DND-41 (cell line): Measurements from ENCODE around the gene RHOF.

ENCODE experiments used
- ATAC-seq: fragments of 200-7000 bp; cut with Tn5 transposase; 3 replicates; pipeline ENCODE4 v1.9.1; 2021; ENCODE audit warnings: low read depth; ENCODE audit not compliant: insufficient read depth
- DNase-seq: peaks from one replicate; pipeline ENCODE4 v3.0.0-alpha.2; 2020
- H2AFZ ChIP-seq: 2 replicates; pipeline ENCODE4 v1.6.0; 2012; ENCODE audit warnings: low read depth, low read length
- H3K27ac ChIP-seq: 2 replicates; pipeline ENCODE4 v1.5.1; 2012; ENCODE audit warnings: low read length, inconsistent platforms
- H3K27me3 ChIP-seq: fragments of 200-600 bp; sonication (generic); 2 replicates; pipeline ENCODE4 v1.6.0; 2012; ENCODE audit warnings: low read length, mild to moderate bottlenecking, inconsistent platforms; ENCODE audit not compliant: insufficient read depth, poor library complexity
- H3K36me3 ChIP-seq: 2 replicates; pipeline ENCODE4 v1.5.1; 2012; ENCODE audit warnings: low read length, inconsistent platforms; ENCODE audit not compliant: insufficient read depth
- H3K4me1 ChIP-seq: 2 replicates; pipeline ENCODE4 v1.5.1; 2012; ENCODE audit warnings: mild to moderate bottlenecking, low read length; ENCODE audit not compliant: insufficient read depth
- H3K4me2 ChIP-seq: 2 replicates; pipeline ENCODE4 v1.6.0; 2012; ENCODE audit warnings: mild to moderate bottlenecking, moderate library complexity, low read length, inconsistent platforms; ENCODE audit not compliant: insufficient read depth
- H3K4me3 ChIP-seq, 2 experiments: fragments of 200-600 bp in 1 of 2; shearing (Covaris generic) in 1 of 2; 2 replicates each; pipeline ENCODE4 v1.5.1; 2012 to 2016; ENCODE audit warnings: inconsistent platforms in 2 of 2, low read length in 2 of 2, mild to moderate bottlenecking in 2 of 2, low read depth in 1 of 2, moderate library complexity in 1 of 2
- H3K79me2 ChIP-seq: 2 replicates; pipeline ENCODE4 v1.6.0; 2012; ENCODE audit warnings: low read length, inconsistent platforms; ENCODE audit not compliant: insufficient read depth
- H3K9ac ChIP-seq: 2 replicates; pipeline ENCODE4 v1.6.0; 2012; ENCODE audit warnings: low read depth, mild to moderate bottlenecking, inconsistent platforms, low read length, moderate library complexity
- H3K9me3 ChIP-seq: 2 replicates; pipeline ENCODE4 v1.5.1; 2012; ENCODE audit warnings: low read length, moderate library complexity, mild to moderate bottlenecking, inconsistent platforms; ENCODE audit not compliant: insufficient read depth, severe bottlenecking
- H4K20me1 ChIP-seq: 2 replicates; pipeline ENCODE4 v1.6.0; 2012; ENCODE audit warnings: low read length; ENCODE audit not compliant: insufficient read depth
- EZH2 ChIP-seq: IDR thresholded peaks from 3 replicates; pipeline ENCODE4 v1.6.1; 2012; ENCODE audit warnings: borderline replicate concordance, low read depth, mild to moderate bottlenecking, moderate library complexity, low read length, inconsistent platforms; ENCODE audit not compliant: severe bottlenecking
- TF ChIP-seq, protein P1 (sequence below): IDR thresholded peaks from 2 replicates; pipeline ENCODE4 v1.5.1; 2012; ENCODE audit warnings: borderline replicate concordance, low read length, moderate library complexity, mild to moderate bottlenecking; ENCODE audit not compliant: poor library complexity, severe bottlenecking; ENCODE audit errors: extremely low read depth

RHOF gene

GRCh38 chr12:121741743-121742142 lies 51.7 kb downstream of the RHOF start:
- Histone ChIP-seq H3K4me2 (no peak overlapping the region), H3K9ac (no peak overlapping the region), H3K36me3 (no peaks in the 10 kb centered on the region; the same call in 1 of the 2 replicates), H4K20me1 (no peaks in the 10 kb centered on the region), H2AFZ (no peak overlapping the region), H3K4me1 (no peaks in the 10 kb centered on the region), H3K9me3 (no peaks in the 10 kb centered on the region), H3K79me2 (no peaks in the 10 kb centered on the region), H3K27ac (no peak overlapping the region), H3K4me3 (no peak overlapping the region), H3K27me3 (no peaks in the 10 kb centered on the region)
- no peak for ATAC-seq
- DNase-seq = no peak
- TF ChIP-seq, protein P1, sequence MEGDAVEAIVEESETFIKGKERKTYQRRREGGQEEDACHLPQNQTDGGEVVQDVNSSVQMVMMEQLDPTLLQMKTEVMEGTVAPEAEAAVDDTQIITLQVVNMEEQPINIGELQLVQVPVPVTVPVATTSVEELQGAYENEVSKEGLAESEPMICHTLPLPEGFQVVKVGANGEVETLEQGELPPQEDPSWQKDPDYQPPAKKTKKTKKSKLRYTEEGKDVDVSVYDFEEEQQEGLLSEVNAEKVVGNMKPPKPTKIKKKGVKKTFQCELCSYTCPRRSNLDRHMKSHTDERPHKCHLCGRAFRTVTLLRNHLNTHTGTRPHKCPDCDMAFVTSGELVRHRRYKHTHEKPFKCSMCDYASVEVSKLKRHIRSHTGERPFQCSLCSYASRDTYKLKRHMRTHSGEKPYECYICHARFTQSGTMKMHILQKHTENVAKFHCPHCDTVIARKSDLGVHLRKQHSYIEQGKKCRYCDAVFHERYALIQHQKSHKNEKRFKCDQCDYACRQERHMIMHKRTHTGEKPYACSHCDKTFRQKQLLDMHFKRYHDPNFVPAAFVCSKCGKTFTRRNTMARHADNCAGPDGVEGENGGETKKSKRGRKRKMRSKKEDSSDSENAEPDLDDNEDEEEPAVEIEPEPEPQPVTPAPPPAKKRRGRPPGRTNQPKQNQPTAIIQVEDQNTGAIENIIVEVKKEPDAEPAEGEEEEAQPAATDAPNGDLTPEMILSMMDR = no peak
- no peak for TF ChIP-seq EZH2

GRCh38 chr12:121740847-121741246 lies 52.6 kb downstream of the RHOF start:
- DNase-seq = no peak
- Histone ChIP-seq H3K27me3 (no peaks in the 10 kb centered on the region), H3K4me3 (no peak overlapping the region), H3K9me3 (no peaks in the 10 kb centered on the region), H3K9ac (no peak overlapping the region), H4K20me1 (no peaks in the 10 kb centered on the region), H3K79me2 (no peaks in the 10 kb centered on the region), H2AFZ (no peak overlapping the region), H3K36me3 (no peaks in the 10 kb centered on the region; the same call in 1 of the 2 replicates), H3K4me2 (no peak overlapping the region), H3K4me1 (no peaks in the 10 kb centered on the region), H3K27ac (no peak overlapping the region)
- TF ChIP-seq EZH2 = no peak
- TF ChIP-seq, protein P1 = no peak
- no peak for ATAC-seq

DNA sequence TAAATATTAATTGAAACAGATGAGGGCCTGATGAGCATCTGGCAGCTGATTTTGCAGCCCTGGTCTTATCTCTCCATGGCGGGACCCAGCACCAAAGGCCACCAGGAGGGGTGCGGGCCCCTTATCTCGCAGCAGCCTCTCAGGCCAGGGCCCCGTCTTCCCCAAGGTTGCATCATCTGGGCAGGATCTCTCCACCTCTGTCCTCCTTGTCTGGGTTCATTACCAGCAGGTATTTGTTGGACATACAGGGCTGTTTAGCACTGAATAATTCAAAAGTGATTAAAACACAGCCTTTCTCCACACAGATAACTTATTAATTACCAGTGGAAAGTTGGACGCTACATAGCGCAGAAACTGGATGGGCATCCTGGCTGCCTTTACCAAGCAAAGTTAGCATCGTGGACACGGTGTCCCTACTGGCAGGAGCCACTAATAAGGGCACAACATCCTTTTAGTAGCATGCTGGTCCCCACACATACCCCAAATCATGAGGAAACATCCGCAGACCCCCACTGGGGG lies 55.1 kb downstream of the RHOF start:
- DNase-seq (no peak), ATAC-seq (no peak)
- no peaks in the 10 kb centered on the region for H3K79me2 ChIP-seq
- no peak overlapping the region for H3K9ac ChIP-seq
- H3K4me2 ChIP-seq = no peak overlapping the region
- no peak overlapping the region for H3K27ac ChIP-seq
- TF ChIP-seq, protein P1 = no peak
- no peak for TF ChIP-seq EZH2
- H3K4me3 ChIP-seq = no peak overlapping the region
- no peaks in the 10 kb centered on the region for H4K20me1 ChIP-seq
- no peaks in the 10 kb centered on the region for H3K27me3 ChIP-seq
- H3K4me1 ChIP-seq = no peaks in the 10 kb centered on the region
- H3K36me3 ChIP-seq = no peaks in the 10 kb centered on the region
- no peak overlapping the region for H2AFZ ChIP-seq
- no peaks in the 10 kb centered on the region for H3K9me3 ChIP-seq
